ENCODE results near the gene SIRT5.

DNA sequence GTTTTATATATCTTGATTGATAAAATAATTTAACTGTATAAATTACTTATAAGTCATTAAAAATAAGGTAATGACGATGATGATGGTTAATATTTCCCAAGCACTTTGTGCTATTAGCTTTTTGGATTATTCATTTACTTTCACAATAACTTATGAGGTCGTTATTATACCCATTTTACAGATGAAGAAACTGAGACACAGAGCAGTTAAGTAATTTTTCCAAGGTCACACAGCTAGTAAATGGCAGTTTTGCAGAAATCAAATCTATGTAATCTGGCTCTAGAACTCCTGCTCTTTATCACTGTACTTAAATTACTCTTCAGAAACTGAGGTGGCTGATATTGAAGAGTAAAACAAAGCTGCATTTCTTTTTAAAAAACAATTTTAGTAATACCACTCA is 58.9 kb downstream of the SIRT5 start:
- TF ChIP-seq TAF1 (IDR thresholded peaks at IDR 0.05; ENCODE audit: borderline replicate concordance, low read depth, low read length) (no peak), POLR2A (IDR thresholded peaks at IDR 0.05; ENCODE audit: low read depth, low read length) (no peak)

Data from GM12892 (cell line).